HepG2 (cell line): ENCODE results near the gene SNED1. TPM values are rescaled to one million over a fixed set of nuclear protein-coding genes. Genes with fewer than 3 reads are reported as not detected.
A peak's percentile ranks its signal among the peaks of the same experiment; 100 is the strongest.

Experiments
- HCFC1 ChIP-seq: fragments of 150-350 bp; IDR thresholded peaks from 2 replicates; pipeline ENCODE4 v1.6.1; 2014; ENCODE audit warnings: low read depth, low read length
- HNF4A ChIP-seq: sonication (generic); formaldehyde crosslinking; IDR thresholded peaks from 2 replicates; pipeline ENCODE4 v1.4.0; 2020; ENCODE audit warnings: missing genetic modification reagents
- PAF1 ChIP-seq: IDR thresholded peaks from 2 replicates; pipeline ENCODE4 v1.6.1; 2016; ENCODE audit warnings: missing genetic modification reagents, missing compliant biosample characterization
- POLR2G ChIP-seq: fragments of 200-400 bp; formaldehyde crosslinking; IDR thresholded peaks from 2 replicates; pipeline ENCODE4 v1.6.1; 2018; ENCODE audit warnings: mild to moderate bottlenecking, low read depth, low read length, moderate library complexity
- RARA ChIP-seq: IDR thresholded peaks from 2 replicates; pipeline ENCODE4 v1.6.1; 2016; ENCODE audit warnings: missing genetic modification reagents, missing compliant biosample characterization
- RBM22 ChIP-seq: fragments of 200-400 bp; formaldehyde crosslinking; optimal IDR thresholded peaks from 2 replicates; pipeline ENCODE3; 2017; ENCODE audit warnings: mild to moderate bottlenecking, low read length, moderate library complexity
- RFX1 ChIP-seq: fragments of 450-650 bp; IDR thresholded peaks from 2 replicates; pipeline ENCODE4 v1.6.1; 2017
- RNF2 ChIP-seq: fragments of 450-650 bp; conservative IDR thresholded peaks from 2 replicates; pipeline ENCODE4 v1.6.1; 2016; ENCODE audit warnings: low read depth
- ZFP1 ChIP-seq: IDR thresholded peaks from 2 replicates; pipeline ENCODE4 v1.6.1; 2016
- ZFP36L2 ChIP-seq: sonication (generic); formaldehyde crosslinking; IDR thresholded peaks from 2 replicates; pipeline ENCODE4 v1.4.0; 2020; ENCODE audit warnings: missing genetic modification reagents
- ZNF232 ChIP-seq: sonication (generic); formaldehyde crosslinking; IDR thresholded peaks from 2 replicates; pipeline ENCODE4 v1.4.0; 2020; ENCODE audit warnings: missing genetic modification reagents, borderline replicate concordance
- ZNF253 ChIP-seq: sonication (generic); formaldehyde crosslinking; IDR thresholded peaks from 2 replicates; pipeline ENCODE4 v1.8.0; 2022; ENCODE audit warnings: mild to moderate bottlenecking, missing genetic modification reagents, borderline replicate concordance
- ZNF30 ChIP-seq: sonication (generic); formaldehyde crosslinking; IDR thresholded peaks from 2 replicates; pipeline ENCODE4 v1.5.0; 2020; ENCODE audit warnings: mild to moderate bottlenecking, missing genetic modification reagents
- ZNF33A ChIP-seq: sonication (generic); formaldehyde crosslinking; IDR thresholded peaks from 2 replicates; pipeline ENCODE4 v1.5.1; 2020; ENCODE audit warnings: missing genetic modification reagents, mild to moderate bottlenecking, moderate library complexity, borderline replicate concordance
- ZNF34 ChIP-seq: sonication (generic); formaldehyde crosslinking; IDR thresholded peaks from 2 replicates; pipeline ENCODE4 v1.4.0; 2020; ENCODE audit warnings: mild to moderate bottlenecking, missing genetic modification reagents, borderline replicate concordance
- ZNF616 ChIP-seq: sonication (generic); formaldehyde crosslinking; IDR thresholded peaks from 2 replicates; pipeline ENCODE4 v1.5.0; 2020; ENCODE audit warnings: low read depth, mild to moderate bottlenecking, missing genetic modification reagents
- ZNF749 ChIP-seq: sonication (generic); formaldehyde crosslinking; IDR thresholded peaks from 2 replicates; pipeline ENCODE4 v1.8.0; 2022; ENCODE audit warnings: mild to moderate bottlenecking, missing genetic modification reagents, moderate library complexity, borderline replicate concordance
- ZNF841 ChIP-seq: sonication (generic); formaldehyde crosslinking; IDR thresholded peaks from 2 replicates; pipeline ENCODE4 v1.8.1; 2023; ENCODE audit warnings: missing genetic modification reagents, borderline replicate concordance
- polyA plus RNA-seq, 8 experiments: library from polyadenylated mRNA; depleted of rRNA in 3 of 8; stranded (reverse) in 7 of 8; unstranded in 1 of 8; fragments of >200 nt; fragmentation: Illumina TruSeq in 4 of 8; extraction: Trizol in 4 of 8; gene quantifications; 2 replicates each; pipeline versions ENCODE4 v1.2.1 to v1.2.3, GENCODE V29; 2011 to 2016; ENCODE audit warnings: low read depth in 4 of 8, missing spikeins in 1 of 8, mixed read lengths in 1 of 8; ENCODE audit not compliant: insufficient read depth in 1 of 8
- total RNA-seq, 5 experiments: library from RNA; depleted of rRNA; stranded (reverse); fragments of >200 nt; fragmentation: Illumina TruSeq; extraction: Trizol; gene quantifications; 2 replicates each; pipeline ENCODE4 v1.2.3, GENCODE V29; 2016; ENCODE audit warnings: low read depth in 1 of 5
- TF ChIP-seq, protein P1 (sequence below): sonication (generic); formaldehyde crosslinking; IDR thresholded peaks from 2 replicates; pipeline ENCODE4 v1.5.0; 2020; ENCODE audit warnings: mild to moderate bottlenecking, missing genetic modification reagents
- TF ChIP-seq, protein P2 (sequence below): sonication (generic); formaldehyde crosslinking; IDR thresholded peaks from 2 replicates; pipeline ENCODE4 v1.5.0; 2020; ENCODE audit warnings: mild to moderate bottlenecking, missing genetic modification reagents, borderline replicate concordance
- TF ChIP-seq, protein P3 (sequence below): IDR thresholded peaks from 2 replicates; pipeline ENCODE4 v1.6.1; 2018; ENCODE audit warnings: missing genetic modification reagents
- TF ChIP-seq, protein P4 (sequence below): sonication (generic); formaldehyde crosslinking; conservative IDR thresholded peaks from 2 replicates; pipeline ENCODE4 v1.8.0; 2022; ENCODE audit warnings: low read depth, missing genetic modification reagents

Gene SNED1
- total and polyA plus RNA-seq, 2 of the 13 experiments (the other 11 are each of a cell fraction or from before 2014, with no cell fraction given), result 0.15 to 0.65 TPM

DNA sequence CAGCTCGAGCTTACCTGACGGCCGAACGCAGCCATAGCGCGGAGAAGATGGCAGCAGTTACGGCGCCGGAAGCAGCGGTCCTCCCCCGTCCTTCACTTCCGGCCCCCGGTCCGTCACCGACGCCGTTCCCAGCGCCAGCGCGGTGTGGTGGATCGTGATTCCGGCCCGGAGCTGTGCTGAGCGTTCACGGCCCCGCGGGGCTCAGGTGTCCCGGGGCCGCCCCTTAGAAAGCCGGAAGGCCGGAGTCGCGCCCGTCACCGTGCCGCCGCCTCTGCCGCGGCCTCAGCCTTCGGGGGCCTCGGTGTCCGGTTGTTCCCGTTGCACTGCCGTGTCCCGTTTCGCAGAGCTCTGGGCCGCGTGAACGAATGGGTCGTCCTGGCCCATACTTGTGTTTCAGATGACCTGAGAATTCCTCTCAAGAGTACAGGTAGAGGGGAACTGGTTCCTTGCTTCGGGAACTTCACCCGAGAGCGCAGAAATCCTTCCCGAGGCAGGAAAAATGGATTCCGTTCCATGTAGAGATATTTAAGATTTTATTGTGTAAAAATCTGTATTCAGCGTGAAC is 103.9 kb downstream of the SNED1 start, which contains the start of gene MTERF4 (continued):
- TF ChIP-seq, protein P1, sequence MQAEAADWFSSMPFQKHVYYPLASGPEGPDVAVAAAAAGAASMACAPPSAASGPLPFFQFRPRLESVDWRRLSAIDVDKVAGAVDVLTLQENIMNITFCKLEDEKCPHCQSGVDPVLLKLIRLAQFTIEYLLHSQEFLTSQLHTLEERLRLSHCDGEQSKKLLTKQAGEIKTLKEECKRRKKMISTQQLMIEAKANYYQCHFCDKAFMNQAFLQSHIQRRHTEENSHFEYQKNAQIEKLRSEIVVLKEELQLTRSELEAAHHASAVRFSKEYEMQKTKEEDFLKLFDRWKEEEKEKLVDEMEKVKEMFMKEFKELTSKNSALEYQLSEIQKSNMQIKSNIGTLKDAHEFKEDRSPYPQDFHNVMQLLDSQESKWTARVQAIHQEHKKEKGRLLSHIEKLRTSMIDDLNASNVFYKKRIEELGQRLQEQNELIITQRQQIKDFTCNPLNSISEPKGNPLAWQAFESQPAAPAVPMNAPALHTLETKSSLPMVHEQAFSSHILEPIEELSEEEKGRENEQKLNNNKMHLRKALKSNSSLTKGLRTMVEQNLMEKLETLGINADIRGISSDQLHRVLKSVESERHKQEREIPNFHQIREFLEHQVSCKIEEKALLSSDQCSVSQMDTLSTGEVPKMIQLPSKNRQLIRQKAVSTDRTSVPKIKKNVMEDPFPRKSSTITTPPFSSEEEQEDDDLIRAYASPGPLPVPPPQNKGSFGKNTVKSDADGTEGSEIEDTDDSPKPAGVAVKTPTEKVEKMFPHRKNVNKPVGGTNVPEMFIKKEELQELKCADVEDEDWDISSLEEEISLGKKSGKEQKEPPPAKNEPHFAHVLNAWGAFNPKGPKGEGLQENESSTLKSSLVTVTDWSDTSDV (CRISPR knock-in tag), result peak; percentile 96
- TF ChIP-seq RBM22 (no peak), RARA (CRISPR knock-in tag) (peak; percentile 75), ZNF841 (0 out of 2 replicates have a peak, but pooled peaks have one; percentile 73), POLR2G (peak; percentile 98), ZNF33A (CRISPR knock-in tag) (peak; percentile 92; the same call in 1 of the 2 replicates), RNF2 (peak; percentile 79), ZFP36L2 (CRISPR knock-in tag) (peak; percentile 97), PAF1 (CRISPR knock-in tag) (no peak), ZNF232 (CRISPR knock-in tag) (peak; percentile 88; the same call in 1 of the 2 replicates), ZNF34 (CRISPR knock-in tag) (peak; percentile 91), RFX1 (no peak), ZNF749 (CRISPR knock-in tag) (peak; percentile 87), HNF4A (CRISPR knock-in tag) (peak; percentile 66), ZFP1 (peak; percentile 98), ZNF616 (peak; percentile 96), HCFC1 (peak; percentile 89), ZNF253 (CRISPR knock-in tag) (0 out of 2 replicates have a peak, but pooled peaks have one; percentile 82), ZNF30 (CRISPR knock-in tag) (peak; percentile 50; the same call in 1 of the 2 replicates)
- TF ChIP-seq, protein P2, sequence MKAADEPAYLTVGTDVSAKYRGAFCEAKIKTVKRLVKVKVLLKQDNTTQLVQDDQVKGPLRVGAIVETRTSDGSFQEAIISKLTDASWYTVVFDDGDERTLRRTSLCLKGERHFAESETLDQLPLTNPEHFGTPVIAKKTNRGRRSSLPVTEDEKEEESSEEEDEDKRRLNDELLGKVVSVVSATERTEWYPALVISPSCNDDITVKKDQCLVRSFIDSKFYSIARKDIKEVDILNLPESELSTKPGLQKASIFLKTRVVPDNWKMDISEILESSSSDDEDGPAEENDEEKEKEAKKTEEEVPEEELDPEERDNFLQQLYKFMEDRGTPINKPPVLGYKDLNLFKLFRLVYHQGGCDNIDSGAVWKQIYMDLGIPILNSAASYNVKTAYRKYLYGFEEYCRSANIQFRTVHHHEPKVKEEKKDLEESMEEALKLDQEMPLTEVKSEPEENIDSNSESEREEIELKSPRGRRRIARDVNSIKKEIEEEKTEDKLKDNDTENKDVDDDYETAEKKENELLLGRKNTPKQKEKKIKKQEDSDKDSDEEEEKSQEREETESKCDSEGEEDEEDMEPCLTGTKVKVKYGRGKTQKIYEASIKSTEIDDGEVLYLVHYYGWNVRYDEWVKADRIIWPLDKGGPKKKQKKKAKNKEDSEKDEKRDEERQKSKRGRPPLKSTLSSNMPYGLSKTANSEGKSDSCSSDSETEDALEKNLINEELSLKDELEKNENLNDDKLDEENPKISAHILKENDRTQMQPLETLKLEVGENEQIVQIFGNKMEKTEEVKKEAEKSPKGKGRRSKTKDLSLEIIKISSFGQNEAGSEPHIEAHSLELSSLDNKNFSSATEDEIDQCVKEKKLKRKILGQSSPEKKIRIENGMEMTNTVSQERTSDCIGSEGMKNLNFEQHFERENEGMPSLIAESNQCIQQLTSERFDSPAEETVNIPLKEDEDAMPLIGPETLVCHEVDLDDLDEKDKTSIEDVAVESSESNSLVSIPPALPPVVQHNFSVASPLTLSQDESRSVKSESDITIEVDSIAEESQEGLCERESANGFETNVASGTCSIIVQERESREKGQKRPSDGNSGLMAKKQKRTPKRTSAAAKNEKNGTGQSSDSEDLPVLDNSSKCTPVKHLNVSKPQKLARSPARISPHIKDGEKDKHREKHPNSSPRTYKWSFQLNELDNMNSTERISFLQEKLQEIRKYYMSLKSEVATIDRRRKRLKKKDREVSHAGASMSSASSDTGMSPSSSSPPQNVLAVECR (CRISPR knock-in tag), result peak; percentile 99
- TF ChIP-seq, protein P3, sequence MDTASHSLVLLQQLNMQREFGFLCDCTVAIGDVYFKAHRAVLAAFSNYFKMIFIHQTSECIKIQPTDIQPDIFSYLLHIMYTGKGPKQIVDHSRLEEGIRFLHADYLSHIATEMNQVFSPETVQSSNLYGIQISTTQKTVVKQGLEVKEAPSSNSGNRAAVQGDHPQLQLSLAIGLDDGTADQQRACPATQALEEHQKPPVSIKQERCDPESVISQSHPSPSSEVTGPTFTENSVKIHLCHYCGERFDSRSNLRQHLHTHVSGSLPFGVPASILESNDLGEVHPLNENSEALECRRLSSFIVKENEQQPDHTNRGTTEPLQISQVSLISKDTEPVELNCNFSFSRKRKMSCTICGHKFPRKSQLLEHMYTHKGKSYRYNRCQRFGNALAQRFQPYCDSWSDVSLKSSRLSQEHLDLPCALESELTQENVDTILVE (CRISPR knock-in tag), result peak; percentile 100
- TF ChIP-seq, protein P4, sequence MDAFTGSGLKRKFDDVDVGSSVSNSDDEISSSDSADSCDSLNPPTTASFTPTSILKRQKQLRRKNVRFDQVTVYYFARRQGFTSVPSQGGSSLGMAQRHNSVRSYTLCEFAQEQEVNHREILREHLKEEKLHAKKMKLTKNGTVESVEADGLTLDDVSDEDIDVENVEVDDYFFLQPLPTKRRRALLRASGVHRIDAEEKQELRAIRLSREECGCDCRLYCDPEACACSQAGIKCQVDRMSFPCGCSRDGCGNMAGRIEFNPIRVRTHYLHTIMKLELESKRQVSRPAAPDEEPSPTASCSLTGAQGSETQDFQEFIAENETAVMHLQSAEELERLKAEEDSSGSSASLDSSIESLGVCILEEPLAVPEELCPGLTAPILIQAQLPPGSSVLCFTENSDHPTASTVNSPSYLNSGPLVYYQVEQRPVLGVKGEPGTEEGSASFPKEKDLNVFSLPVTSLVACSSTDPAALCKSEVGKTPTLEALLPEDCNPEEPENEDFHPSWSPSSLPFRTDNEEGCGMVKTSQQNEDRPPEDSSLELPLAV (CRISPR knock-in tag), result 0 out of 2 replicates have a peak, but pooled peaks have one; percentile 56
